ENCODE results near the gene ABCC8.

DNA sequence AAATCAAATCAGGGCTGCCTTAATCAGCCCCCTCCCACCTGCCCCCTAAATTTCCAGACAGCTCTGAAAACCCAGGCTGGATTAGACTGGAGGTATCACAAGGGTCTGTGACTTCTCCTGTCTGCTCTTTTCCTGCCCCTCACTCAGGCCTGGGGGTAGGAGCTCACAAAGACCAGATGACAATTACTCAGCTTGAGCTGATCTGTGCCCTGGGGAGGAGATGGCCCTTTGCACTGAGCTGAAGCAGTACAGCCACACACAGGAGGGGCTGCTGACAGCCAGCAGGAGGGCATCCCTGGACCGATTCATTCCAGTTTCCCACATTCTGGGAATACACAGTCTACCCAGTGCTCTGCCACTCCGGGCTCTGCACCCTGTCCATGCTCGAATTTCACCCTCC lies 4.2 kb downstream of the ABCC8 start:
- TF ChIP-seq, protein P1, sequence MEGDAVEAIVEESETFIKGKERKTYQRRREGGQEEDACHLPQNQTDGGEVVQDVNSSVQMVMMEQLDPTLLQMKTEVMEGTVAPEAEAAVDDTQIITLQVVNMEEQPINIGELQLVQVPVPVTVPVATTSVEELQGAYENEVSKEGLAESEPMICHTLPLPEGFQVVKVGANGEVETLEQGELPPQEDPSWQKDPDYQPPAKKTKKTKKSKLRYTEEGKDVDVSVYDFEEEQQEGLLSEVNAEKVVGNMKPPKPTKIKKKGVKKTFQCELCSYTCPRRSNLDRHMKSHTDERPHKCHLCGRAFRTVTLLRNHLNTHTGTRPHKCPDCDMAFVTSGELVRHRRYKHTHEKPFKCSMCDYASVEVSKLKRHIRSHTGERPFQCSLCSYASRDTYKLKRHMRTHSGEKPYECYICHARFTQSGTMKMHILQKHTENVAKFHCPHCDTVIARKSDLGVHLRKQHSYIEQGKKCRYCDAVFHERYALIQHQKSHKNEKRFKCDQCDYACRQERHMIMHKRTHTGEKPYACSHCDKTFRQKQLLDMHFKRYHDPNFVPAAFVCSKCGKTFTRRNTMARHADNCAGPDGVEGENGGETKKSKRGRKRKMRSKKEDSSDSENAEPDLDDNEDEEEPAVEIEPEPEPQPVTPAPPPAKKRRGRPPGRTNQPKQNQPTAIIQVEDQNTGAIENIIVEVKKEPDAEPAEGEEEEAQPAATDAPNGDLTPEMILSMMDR (IDR thresholded peaks at IDR 0.05) = no peak
- no peak for TF ChIP-seq POLR2A (IDR thresholded peaks at IDR 0.05)

Measured in right lobe of liver (tissue), 4 donors.